RCC 7860 (cell line): ENCODE measurements around the gene RYR2.

ENCODE experiments used
- DNase-seq: peaks from one replicate; pipeline ENCODE4 v3.0.0-alpha.2; 2015; ENCODE audit warnings: low spot score
- FAIRE-seq: peaks from 2 replicates; lab custom pipeline; 2012; peaks lifted over from hg19 to GRCh38; lab: Jason Lieb, UNC

Gene RYR2

DNA sequence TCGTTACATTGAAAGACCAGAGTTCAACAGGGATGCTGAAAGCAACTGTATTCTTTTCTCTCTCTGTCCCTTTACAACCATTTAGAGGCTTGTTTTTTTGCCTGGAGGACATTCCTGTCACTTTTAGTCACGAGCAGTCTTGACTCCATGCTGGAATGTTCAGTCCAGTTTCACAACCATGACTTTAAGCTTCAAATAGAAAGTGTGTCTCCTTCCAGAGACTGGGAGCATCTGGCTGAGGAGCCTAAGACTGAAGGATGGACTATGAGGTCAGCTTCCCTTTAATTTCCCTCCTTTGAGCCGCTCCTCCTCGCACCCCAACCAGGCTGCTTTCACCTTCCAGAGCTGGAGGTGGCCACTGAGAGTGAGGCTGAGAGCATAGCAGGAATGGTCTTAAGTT lies 10.5 kb upstream of the RYR2 start:
- DNase-seq (no peak), FAIRE-seq (no peak)

DNA sequence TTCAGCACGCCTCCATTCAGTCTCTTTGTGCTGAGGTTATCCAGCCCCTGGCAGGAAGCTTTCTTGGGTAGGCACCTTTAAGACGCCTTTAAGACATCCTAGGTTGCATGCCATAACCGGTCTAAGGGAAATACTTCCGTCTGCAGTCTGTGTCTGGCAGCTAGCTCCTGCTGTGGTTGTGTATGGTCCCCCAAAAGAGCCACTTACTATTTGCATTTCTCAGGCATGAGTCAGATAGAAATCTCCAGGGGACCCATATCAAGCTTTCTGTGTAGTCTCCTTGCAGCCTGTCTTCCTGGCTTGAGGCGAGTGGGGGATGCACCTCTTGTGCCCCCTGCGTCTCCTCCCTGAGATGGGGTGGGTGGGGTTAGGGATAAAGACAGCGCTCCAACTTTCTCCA lies 10.0 kb upstream of the RYR2 start:
- FAIRE-seq = no peak
- DNase-seq = no peak

DNA sequence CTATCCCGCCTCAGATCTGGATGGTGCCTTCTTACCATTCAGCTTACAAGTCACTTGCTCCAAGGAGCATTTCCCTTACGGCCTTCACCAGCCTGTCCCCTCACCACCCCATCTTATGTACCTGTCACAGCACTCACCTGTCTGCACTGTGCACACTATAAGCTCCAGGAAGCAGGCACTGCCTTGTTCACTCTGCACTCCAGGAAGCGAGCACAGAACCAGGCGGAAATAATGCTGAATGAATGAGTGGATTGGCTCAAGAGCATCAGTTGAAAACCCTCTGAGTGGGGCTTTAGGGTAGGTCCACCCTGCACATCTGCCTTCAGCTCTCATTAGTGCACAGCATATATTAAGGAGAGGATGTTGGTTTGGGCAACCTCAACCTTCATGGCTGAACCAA lies 8.9 kb upstream of the RYR2 start:
- FAIRE-seq = no peak

DNA sequence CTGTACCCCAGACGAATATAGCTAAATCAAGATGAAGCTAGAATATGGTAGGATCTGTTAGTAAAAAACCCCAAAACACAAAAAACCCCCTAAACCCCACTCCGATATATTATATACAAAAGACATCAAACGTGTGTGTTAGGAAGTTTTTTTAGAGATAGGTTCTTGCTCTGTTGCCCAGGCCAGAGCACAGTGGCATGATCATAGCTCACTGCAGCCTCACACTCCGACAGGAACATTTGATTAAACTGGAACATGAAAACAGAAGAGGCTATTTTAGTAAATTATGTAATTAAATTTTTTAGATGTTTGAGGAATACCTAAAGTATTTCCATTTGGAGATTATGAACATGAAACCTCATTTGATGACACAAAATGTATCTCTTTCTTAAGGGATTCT lies 8.2 kb upstream of the RYR2 start:
- no peak for DNase-seq
- FAIRE-seq = no peak

More for the DNA sequence above, 8.9 kb upstream of the RYR2 start:
- no peak for DNase-seq

DNA sequence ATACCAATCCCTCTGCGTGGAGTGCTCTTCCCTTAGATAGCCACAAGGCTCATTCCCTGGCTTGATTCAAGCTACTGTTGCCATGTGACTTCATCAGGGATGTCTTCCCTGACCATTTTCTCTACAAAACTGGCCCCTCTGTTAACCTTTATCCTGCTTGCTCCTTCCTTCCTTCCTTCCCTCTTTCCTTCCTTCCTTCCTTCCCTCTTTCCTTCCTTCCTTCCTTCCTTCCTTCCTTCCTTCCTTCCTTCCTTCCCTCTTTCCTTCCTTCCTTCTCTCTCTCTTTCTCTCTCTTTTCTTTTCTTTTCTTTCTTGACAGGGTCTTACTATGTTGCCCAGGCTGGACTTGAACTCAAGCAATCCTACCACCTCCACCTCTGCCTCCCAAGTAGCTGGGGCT lies 6.2 kb upstream of the RYR2 start:
- FAIRE-seq = no peak

DNA sequence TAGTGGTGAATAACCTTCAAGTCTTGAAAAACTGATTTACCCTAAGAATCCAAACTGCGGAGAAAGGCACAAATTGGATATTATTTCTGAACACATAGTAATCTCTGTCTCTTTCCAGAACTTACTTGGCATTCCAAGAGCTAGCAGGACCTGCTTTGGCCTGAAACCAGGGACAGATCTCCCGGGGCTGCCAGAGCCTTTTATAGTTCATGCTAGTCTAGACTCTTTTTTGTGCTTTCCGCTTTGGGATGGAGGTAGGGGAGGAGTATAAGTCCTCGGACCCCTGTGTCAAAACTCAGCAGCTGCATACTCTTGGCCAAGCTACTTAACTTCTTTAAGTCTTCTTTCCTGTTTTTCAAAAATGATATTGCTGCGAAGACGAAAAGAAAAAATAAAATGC lies 3.8 kb upstream of the RYR2 start:
- no peak for DNase-seq
- FAIRE-seq = no peak

More for the DNA sequence above, 6.2 kb upstream of the RYR2 start:
- DNase-seq = no peak

DNA sequence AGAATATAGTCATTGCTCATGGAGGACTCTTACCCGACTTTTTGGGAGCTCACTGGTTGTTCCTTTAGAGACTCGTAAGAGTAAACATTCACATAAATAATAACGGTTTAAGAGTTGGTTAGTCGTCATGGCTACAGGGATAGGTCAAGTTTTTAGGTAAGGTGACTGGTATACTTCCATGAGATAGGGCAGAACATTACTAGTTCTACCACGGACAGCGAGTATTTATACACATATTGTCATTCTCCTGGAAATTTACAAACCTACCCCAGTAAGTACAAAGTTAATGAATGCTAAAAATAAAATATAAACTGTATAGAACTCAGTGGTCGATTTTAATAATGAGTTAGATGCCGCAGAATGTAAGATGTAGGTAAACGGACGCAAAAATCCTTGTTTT lies 1.2 kb upstream of the RYR2 start:
- no peak for DNase-seq
- FAIRE-seq = no peak

DNA sequence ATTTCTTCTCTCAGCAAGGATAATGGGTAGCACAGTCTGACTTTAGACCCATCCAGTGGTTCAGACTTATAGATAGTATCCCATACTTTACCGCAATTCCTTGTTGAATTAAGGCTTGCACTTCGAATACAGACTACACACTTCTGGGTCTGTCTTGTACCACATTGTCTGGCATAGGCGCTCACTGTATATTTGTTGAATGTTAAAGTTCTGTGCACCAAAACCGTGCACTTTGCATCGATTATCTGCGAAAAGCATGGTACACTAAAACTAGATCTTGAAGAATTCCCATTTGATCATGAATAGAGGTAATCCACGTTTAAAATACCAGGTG lies 556 bp upstream of the RYR2 start:
- FAIRE-seq = no peak
- no peak for DNase-seq

DNA sequence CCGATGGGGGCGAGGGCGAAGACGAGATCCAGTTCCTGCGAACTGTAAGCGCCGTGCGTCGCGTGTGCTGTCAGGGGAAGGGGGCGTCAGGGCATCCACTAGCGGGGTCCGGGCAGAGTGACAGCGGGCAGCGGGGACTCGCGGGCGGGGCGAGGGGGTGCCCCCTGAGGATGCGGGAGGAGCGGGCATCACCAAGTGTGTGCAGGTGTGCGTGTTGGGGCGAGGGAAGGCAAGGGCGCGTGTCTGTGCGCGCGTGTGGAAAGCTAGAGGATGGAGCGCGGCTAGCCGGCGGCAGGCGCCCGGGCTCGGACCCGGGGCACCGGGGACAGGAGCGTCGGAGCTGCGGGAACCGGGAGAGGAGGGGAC lies 525 bp downstream of the RYR2 start:
- no peak for DNase-seq
- no peak for FAIRE-seq

DNA sequence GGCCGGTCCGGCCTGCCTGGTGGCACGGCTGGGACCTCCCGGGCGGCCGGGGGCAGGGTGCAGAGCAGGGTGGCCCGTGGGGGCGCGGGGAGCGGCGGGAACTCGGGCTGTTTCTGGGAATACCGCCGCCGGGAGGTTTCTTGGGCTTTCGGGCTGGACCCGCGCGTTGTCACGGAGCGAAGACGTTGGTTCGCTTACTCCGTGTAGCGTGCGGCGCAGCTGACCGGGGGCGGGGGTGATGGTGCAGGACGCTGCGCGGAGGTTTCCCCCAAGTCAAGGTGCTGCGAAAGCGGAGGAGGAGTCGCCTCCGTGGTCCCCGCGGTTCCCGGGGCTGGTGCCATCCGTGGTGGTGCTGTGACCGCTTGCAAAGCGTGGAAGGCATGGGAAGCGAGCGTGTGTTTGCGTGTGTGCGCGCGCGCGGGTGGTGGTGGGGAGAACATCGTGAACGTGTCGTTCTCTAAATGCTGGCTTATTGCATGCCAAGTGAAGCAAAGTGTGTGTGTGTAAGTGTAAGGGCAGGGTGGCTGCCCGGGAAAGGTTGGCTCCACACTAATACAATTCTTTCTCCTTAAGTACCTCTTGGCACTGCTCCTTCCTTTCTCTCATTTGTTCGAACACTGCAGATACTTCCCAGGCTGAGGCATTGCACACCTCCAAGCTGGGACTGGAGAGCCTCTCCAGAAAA lies 1.1 kb downstream of the RYR2 start:
- no peak for DNase-seq

DNA sequence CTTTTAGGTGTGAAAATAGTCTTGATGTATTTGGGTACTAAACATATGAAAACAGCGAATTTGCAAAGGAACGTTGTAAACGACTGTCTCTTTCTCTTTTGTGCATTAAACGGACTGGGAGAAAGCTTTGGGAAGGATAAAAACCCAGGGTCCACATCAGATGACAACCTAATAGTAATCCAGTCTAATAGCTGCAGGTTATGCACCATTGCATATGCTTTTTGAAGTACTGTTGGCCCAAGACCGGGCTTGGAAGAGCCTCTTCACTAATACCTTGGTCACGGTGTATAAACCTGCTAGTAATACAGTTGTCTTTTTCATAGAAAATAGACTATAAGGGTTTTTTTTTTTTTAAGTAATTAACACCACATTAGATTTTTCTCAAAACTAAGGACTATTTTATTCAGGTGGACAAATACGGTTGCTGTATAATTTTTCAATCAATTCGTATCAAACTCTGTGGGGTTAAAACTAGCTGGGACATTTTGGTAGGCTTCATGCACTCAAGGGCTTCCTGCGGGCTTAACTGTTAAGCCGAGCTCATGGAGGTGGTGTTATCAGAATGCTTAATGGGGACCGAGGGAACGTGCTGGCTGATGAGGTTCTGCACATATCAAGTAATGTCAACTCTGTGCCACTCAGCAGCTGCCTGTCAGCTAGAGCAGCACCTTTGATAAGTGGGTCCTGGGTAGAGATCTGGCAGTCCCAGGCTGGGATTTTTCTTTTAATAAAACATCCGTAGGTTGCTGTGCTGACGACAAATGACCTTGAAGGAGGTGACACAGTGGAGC lies 2.1 kb downstream of the RYR2 start:
- DNase-seq (no peak), FAIRE-seq (no peak)

More for the DNA sequence above, 1.1 kb downstream of the RYR2 start:
- no peak for FAIRE-seq

DNA sequence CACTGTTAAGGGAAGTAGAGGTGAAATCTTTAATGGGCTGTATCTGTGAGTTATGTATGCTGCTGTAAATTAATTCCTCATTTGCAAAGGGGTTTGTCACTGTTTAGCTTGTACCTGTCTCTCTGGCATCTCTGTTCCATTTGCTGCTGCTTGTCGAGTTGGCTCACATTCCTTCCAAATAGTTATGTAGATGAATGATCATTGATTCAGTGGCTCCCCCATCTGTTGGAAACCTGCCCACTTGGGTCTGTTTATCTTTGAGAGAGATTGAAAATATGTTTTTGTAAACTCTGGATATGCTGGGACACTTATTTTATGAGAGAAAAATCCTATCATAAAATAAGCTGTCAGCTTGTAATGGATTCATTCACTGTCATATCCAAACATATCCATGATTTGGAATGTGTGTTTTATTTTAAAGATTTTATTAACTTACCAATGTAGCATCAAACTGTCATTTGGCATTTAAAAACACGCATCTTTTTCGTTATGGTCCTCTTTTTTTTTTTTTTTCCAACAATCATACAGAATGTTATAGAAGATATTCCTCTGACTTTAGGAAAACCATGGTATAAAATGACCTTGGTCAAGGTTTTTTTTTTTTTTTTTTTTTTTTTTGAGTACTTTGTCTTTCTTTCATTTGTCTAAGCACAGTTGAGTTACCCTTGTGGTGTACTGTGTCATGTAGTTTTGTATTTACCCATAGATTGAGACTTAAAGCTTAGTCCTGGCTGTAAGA lies 3.5 kb downstream of the RYR2 start:
- no peak for FAIRE-seq
- DNase-seq = no peak

DNA sequence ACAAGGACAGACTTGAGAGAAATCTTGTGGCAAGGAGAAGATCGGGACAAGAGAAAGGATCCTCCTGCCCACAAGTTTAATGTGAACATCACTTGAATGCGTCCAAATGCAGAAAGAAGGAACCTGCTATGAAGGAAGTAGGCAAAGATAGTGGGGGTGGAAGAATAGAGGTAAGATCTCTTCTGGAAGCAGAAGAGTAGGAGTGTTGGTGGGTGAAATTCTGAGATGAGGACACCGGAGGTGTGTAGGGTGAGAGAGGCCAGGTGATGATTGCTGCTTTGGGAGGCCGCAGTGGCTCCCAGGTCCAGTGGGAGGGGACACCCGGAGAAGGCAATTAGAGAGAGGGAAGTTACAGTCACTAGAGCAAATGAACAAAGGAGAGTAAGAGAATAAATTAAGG lies 6.8 kb downstream of the RYR2 start:
- FAIRE-seq (no peak), DNase-seq (no peak)

DNA sequence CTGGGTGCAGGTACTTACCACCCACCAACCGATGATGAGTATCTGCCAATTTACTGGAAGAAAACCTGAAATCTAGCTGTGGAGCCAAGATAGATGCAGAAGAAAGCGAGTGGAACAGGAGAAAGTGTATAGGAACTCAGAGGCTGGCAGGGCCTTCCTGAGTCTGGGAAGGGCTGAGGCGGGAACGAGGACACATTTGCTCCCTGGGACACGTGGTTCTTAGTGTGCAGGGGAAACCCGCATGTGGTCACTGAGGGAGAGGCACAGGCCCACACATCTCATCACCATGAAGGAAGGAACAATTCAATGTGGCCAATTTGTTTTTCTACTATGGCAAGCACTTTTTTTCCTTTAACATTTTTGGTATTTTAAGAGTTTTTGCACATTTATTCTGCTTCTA lies 8.2 kb downstream of the RYR2 start:
- no peak for DNase-seq
- FAIRE-seq = no peak

DNA sequence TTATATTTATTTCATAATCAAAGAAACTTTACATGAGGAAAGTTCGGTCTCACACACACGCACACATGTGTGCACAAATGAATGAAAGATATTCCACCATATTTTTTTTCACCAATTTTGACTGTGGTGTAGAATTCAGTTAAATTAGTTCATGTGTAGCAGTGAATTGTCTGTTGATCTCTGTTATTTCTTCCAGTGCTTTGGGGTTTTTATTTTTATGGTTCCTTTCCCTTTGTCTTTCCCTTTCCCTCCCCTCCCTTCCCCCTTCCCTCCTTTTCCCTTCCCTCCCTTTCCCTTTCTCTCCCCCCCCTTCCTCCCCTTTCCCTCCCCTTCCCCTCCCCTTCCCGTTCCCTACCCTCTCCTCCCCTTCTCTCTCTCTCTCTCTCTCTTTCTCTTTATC lies 8.9 kb downstream of the RYR2 start:
- FAIRE-seq (no peak), DNase-seq (no peak)

DNA sequence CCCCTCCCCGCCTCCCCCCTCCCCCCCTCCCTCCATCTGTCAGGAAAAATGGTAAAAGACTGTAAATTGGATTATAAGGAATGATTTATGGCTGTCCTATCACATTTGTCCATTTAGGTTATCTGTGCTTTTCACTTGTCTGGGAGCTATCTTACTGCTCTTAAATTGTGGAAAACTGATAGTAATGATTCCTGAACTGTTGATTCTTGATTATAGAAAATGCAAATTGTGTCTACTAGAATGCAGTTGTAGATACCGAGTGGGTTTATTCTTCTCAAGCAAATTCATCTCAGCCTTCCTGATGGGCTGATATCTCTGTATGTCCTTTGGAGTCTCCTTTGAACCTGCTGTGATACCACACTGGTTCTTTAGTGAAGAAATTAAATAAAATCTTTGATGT lies 12.3 kb downstream of the RYR2 start:
- FAIRE-seq = no peak
- no peak for DNase-seq

DNA sequence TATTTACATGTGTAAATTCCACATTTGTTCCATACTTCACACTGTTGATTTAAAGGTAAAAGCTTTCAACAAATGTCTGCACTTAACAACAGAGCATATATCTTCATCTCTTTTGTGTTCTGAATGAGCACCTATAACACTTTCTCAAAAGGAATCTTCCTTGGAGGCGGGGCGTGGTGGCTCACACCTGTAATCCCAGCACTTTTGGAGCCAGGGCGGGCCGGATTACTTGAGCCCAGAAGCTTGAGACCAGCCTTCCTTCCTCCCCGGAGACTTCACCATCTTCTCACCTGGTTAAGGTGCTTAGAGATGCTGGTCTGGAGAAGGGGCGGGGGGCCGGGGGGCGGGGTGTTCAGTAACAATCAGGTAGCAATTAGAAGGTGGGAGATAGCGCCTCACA lies 16.5 kb downstream of the RYR2 start:
- FAIRE-seq = no peak
- no peak for DNase-seq

DNA sequence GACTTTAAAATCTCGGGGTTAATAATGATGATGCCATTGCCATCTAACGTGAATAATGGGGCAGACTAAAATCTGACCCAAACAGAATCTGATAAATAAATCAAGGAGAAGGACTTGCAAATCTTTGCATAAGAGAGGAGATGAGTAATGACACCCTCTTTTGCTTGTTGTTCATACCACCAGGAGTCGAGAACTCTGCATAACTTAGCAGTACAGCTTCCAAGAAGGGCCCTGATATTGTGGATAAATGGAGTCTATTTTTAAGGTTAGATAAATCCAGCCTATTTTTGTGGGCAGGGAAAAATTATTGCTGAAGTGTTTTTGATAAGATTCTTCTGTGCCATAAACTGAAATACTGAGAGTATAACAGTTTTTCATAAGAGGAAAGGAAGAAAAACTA lies 17.3 kb downstream of the RYR2 start:
- FAIRE-seq (no peak), DNase-seq (no peak)

DNA sequence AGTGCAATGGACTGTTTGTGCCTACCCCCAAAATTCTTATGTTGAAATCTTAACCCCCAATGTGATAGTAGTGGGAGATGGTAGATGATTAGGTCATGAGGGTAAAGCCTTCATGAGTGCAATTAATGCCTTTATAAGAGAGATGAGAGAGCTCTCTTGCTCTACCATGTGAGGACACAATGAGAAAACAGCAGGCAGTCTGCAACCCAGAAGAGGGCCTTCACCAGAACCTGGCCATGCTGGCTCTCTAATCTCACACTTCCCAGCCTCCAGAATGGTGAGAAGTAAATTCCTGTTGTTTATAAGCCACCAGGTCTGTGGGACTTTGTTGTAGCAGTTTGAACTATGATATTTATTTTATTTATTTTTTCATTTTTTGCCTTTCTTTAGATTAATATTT lies 21.0 kb downstream of the RYR2 start:
- DNase-seq = no peak
- no peak for FAIRE-seq

DNA sequence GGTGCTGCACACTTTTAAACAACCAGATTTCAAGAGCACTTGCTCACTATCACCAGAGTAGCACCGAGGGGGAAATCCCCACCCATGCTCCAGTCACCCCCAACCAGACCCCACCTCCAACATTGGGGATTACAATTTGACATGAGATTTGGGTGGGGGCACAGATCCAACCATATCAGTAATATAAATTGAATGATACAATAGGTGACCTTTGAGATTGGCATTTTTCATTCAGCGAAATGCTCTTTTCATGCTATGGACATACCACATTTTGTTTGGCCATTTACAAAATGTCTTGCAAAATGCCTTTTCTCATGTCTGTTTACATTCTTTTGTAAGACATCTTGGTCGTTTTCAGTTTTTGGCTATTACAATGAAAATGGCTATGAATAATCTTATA lies 23.9 kb downstream of the RYR2 start:
- FAIRE-seq (no peak), DNase-seq (no peak)

DNA sequence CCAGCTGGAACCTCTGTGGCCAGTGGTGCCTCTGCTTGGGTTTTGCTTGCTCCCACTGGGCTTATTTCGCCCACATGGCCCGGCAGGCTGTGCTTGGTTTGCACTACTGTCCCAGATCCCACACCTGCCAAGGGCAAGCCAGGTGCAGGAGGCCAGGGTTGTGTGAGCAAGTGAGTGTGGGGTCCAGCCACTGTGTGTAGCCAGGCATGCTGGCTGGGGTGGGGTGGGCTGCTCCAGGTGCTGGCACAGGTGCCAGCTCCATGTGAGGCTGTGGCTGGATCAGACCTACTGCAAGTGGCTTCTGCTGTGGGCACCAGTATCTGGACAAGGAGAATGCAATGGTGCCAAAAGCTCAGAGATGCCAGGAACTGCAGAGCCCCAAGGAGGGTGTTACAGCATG lies 28.5 kb downstream of the RYR2 start:
- FAIRE-seq (no peak), DNase-seq (no peak)
